ENCODE data around the gene ARHGAP8.

The ARHGAP8 gene

DNA sequence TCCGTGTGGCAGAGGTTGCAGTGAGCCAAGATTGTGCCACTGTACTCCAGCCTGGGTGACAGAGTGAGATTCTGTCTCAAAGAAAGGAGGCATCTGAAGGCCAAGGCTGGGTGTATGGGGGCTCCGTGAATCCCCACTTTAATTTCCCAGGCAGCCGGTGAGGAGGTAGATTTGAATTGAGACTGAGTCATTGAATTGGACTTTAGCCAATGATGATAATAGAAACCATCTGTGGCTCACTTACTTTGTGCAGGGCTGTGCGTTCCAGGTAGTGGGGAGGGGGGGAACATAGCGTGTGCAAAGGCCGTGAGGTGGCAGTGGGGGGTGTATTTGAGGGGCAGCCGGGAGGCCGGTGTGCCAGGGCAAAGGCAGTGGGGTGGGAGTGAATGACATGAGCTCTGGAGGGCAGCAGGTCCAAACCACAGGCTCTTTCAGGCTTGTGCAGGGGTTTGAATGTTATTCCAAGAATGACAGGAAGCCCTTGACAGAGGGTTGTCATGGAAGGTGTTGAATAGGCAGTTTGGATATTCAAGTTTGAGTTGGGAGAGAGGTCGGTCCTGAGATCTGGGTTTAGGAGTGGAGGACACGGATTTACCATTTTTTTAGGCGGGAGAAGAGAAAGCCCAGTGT lies 6.1 kb downstream of the ARHGAP8 start:
- no peak overlapping the region for H3K4me3 ChIP-seq (ENCODE audit: low read depth, low read length)
- TF ChIP-seq, protein P1, sequence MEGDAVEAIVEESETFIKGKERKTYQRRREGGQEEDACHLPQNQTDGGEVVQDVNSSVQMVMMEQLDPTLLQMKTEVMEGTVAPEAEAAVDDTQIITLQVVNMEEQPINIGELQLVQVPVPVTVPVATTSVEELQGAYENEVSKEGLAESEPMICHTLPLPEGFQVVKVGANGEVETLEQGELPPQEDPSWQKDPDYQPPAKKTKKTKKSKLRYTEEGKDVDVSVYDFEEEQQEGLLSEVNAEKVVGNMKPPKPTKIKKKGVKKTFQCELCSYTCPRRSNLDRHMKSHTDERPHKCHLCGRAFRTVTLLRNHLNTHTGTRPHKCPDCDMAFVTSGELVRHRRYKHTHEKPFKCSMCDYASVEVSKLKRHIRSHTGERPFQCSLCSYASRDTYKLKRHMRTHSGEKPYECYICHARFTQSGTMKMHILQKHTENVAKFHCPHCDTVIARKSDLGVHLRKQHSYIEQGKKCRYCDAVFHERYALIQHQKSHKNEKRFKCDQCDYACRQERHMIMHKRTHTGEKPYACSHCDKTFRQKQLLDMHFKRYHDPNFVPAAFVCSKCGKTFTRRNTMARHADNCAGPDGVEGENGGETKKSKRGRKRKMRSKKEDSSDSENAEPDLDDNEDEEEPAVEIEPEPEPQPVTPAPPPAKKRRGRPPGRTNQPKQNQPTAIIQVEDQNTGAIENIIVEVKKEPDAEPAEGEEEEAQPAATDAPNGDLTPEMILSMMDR (IDR thresholded peaks at IDR 0.05; ENCODE audit: control insufficient read depth, extremely low read depth, insufficient read depth): no peak
- no peak for DNase-seq (ENCODE audit: low read depth)

DNA sequence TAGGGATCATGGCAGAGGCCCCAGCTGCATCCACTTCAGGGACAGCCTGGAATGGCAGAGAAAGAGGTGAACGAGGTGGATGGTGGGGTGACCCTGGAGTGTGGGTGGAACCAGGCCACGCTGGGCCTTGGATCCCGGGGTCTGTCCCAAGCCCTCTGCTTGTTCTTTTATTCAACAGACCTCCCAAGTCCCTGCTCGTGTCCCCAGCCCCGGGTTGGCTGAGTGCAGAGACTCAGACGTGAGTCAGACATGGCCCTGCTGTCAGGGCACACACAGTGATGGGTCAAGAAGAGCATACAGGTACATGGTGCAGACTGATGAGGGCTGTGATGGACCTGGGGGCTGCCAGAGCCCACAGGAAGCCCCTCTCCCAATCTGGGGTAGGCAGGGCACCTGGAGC lies 6.6 kb downstream of the ARHGAP8 start:
- no peak for DNase-seq (ENCODE audit: low read depth)
- no peak overlapping the region for H3K4me3 ChIP-seq (ENCODE audit: low read depth, low read length)
- TF ChIP-seq, protein P1 (IDR thresholded peaks at IDR 0.05; ENCODE audit: control insufficient read depth, extremely low read depth, insufficient read depth): no peak

DNA sequence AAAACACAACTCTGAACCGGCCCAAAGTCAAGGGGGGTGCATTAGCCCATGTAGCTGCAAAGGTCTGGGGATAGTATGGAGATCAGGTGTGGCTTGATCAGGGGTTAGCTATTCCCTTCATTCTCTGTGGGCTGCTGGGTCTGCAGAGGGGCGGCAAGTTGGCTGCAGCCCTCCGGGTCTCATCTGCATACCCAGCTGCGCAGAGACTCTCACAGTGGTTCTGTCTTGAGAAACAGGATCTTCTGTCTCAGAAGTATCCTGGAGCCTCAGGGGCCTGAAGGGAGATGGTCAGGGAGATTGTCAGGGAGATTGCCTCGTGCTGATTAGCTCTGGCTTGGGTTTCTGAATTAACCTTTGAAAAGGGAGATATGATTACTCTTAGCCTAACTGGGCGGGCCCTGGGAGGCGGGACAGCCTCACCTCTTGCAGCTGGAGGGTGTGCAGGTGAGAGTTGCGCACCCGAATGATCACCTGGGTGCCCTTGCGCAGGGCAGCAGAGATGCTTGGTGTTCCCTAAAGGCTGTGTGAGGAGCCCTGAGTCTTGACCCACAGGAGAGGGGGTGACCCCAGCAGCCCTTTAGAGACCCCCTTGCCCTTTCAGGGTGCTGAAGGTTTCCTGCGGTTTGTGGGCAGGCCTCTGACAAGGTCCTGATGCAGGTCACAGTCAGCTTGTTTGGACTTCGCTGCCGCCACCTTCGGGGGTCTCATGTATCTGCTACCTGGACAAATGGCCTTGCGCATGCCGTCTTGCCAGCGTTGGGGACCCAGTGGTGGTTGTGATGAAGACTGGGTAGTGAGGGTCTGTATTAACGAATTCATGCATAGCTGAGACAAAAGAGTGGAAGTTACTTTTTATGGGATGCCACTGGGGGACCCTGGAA lies 7.3 kb downstream of the ARHGAP8 start:
- DNase-seq (ENCODE audit: low read depth): no peak
- H3K4me3 ChIP-seq (ENCODE audit: low read depth, low read length): no peak overlapping the region
- TF ChIP-seq, protein P1 (IDR thresholded peaks at IDR 0.05; ENCODE audit: control insufficient read depth, extremely low read depth, insufficient read depth): no peak

DNA sequence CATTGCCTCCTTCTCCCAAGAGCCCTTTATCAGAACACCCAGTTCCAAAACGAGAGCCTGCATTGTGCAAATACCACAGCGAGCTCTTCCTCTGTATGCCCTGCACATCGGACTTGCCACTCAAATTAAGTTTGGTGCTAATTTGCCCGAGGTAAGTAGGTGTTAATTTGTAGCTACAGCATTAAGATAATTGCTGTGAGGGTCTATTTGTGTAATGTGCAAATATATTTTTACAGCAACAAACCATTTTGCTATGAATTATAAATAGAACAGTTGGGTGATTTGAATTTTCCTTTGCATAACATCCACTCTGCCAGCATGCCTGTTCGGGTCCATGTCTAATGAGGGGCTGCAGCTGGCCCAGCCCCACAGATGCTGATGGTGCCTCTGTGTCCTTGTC lies 8.1 kb downstream of the ARHGAP8 start:
- DNase-seq (ENCODE audit: low read depth): no peak
- TF ChIP-seq, protein P1 (IDR thresholded peaks at IDR 0.05; ENCODE audit: control insufficient read depth, extremely low read depth, insufficient read depth): no peak
- no peak overlapping the region for H3K4me3 ChIP-seq (ENCODE audit: low read depth, low read length)

DNA sequence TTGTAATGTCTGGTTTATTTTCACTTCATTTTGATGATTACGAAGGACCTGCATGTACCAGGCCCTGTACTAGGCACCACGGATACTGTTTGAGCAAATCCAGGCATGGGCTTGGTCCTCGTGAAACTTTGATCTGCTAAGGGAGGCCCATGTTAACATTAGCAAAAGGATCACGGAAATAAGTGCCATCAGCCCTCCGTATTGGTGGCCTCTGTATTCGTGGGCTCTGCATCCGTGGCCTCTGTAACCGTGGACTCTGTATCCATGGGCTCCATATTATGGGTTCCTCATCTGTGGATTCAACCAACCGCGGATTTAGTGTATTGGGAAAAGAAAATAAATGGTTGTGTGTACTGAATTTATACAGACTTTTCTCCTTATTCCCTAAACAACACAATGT lies 8.7 kb downstream of the ARHGAP8 start:
- TF ChIP-seq, protein P1 (IDR thresholded peaks at IDR 0.05; ENCODE audit: control insufficient read depth, extremely low read depth, insufficient read depth): no peak
- DNase-seq (ENCODE audit: low read depth): no peak
- no peak overlapping the region for H3K4me3 ChIP-seq (ENCODE audit: low read depth, low read length)

DNA sequence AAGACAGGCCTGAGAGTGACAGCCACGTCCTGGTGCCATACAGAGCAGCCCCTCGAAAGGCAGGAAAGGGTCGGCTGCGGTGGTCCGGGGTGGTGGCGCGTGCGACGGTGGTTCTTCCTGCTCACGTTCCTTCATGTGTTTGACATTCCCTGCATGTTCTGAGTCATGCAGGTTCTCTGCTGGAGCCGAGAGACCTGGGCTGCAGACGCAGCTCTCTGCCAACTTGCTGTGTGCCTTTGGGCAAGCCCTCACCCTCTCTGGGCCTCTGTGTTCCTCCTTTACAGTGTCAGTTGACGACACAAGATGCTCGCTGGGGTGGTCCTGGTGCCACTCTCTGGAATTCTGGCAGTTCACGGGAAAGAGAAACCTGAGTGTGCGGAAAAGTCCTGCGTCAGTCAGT lies 12.0 kb downstream of the ARHGAP8 start:
- TF ChIP-seq, protein P1 (IDR thresholded peaks at IDR 0.05; ENCODE audit: control insufficient read depth, extremely low read depth, insufficient read depth): no peak
- no peak for DNase-seq (ENCODE audit: low read depth)
- H3K4me3 ChIP-seq (ENCODE audit: low read depth, low read length): no peak overlapping the region

Measured in LNCaP clone FGC (cell line).